Omental fat pad (tissue), 4 donors: Measurements from ENCODE around the gene MMP15. TPM values are rescaled to one million over a fixed set of nuclear protein-coding genes. Genes with fewer than 3 reads are reported as not detected.
A peak's percentile ranks its signal among the peaks of the same experiment; 100 is the strongest.
"Not testable (repeated sequence)": the region's sequence is repeated elsewhere in the genome, so short reads cannot be mapped to it uniquely, and the experiment has no call there.

Source experiments
- ATAC-seq: fragments of 150-250 bp; one replicate; pipeline ENCODE4 v1.9.1; 2016; ENCODE audit warnings: mild to moderate bottlenecking, moderate library complexity; ENCODE audit not compliant: low FRiP score
- DNase-seq: peaks from one replicate; pipeline ENCODE4 v3.0.0-alpha.2; 2019; ENCODE audit warnings: low spot score
- total RNA-seq, 4 donors: library from RNA; depleted of rRNA; stranded (reverse); fragments of >200 nt; gene quantifications; one replicate each; pipeline ENCODE4 v1.1.0, GENCODE V29; 2016
- TF ChIP-seq, protein P1 (sequence below), 3 donors: fragments of 450-650 bp; IDR thresholded peaks; one replicate each; pipeline ENCODE4 v1.5.1; 2016 to 2017; ENCODE audit warnings: antibody characterized with exemption in 3 of 3, mild to moderate bottlenecking in 3 of 3, moderate library complexity in 2 of 3

Gene MMP15
- total RNA-seq, result 10 to 100 TPM in 3 of 4 donors, 1 to 10 TPM in 1; 5.5 to 15.2 (median 14.4) TPM

DNA sequence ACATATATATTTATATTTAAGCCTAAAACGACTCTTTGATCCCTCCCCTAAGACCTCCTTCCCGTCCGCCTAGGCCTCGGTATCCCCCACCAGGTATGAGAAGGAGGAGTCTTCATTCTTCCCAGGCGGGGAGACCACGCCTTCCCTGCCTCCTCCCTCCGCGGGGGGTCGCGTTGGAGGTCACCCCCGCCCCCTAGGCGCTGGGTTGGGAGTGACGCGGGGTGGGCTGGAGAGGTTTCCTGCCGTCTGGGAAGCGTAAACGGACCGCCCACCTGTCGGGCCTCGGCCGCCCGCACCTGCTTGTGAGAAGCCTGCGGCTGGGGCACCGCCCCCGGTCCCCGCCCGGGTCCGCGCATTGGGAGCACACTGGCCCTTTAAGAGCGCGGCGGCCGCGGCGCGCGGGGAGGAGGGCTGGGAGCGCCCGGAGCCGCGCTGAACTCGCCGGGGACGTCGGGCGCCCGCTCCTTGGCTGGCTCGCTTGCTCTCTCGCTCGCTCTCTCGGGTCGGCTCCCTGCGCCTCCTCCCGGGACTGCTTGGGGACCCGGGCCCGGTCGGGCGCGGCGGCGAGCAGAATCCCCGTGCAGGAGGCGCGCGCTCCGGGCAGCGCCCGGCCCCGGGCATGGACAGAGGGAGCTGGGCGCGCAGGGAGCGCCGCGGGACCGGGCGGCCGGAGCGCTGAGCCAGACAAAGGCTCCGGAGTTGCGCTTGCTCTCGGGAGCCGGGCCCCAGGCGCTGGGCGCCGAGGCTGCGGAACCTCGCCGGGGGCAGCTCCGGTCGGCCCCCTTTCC is at the start of gene MMP15:
MMP15 (plus strand) TSS at position 404 of the 788 bp plus-strand sequence. CDS start 597 bp downstream, outside the sequence.
- no peak for DNase-seq
- TF ChIP-seq, protein P1, sequence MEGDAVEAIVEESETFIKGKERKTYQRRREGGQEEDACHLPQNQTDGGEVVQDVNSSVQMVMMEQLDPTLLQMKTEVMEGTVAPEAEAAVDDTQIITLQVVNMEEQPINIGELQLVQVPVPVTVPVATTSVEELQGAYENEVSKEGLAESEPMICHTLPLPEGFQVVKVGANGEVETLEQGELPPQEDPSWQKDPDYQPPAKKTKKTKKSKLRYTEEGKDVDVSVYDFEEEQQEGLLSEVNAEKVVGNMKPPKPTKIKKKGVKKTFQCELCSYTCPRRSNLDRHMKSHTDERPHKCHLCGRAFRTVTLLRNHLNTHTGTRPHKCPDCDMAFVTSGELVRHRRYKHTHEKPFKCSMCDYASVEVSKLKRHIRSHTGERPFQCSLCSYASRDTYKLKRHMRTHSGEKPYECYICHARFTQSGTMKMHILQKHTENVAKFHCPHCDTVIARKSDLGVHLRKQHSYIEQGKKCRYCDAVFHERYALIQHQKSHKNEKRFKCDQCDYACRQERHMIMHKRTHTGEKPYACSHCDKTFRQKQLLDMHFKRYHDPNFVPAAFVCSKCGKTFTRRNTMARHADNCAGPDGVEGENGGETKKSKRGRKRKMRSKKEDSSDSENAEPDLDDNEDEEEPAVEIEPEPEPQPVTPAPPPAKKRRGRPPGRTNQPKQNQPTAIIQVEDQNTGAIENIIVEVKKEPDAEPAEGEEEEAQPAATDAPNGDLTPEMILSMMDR (IDR thresholded peaks at IDR 0.05), result no peak
- peak; percentile 62 for ATAC-seq

DNA sequence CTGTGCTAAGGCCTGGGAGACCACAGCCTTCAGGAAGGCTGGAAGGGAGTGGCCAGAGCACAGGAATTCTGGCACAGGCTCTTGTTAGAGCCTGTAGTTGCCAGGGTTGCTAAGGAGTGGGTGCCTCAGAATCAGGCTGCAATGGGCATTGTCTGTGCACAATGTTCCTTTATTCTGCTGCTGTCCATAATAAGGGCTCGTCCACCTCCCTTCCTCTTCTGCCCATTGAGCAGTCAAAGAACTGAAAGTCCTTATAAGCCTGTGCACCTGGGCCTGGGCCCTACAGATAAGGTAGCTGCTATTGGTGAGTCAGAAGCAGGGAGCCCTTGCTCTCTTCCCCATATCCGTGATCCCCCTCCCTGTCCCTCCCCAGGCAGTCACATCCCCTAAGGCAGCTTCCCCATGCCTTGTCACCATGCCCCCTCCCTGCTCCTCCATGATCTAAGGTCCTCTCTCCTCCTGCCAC is 49.2 kb upstream of the MMP15 start:
- ATAC-seq (peak; percentile 58), DNase-seq (no peak)

DNA sequence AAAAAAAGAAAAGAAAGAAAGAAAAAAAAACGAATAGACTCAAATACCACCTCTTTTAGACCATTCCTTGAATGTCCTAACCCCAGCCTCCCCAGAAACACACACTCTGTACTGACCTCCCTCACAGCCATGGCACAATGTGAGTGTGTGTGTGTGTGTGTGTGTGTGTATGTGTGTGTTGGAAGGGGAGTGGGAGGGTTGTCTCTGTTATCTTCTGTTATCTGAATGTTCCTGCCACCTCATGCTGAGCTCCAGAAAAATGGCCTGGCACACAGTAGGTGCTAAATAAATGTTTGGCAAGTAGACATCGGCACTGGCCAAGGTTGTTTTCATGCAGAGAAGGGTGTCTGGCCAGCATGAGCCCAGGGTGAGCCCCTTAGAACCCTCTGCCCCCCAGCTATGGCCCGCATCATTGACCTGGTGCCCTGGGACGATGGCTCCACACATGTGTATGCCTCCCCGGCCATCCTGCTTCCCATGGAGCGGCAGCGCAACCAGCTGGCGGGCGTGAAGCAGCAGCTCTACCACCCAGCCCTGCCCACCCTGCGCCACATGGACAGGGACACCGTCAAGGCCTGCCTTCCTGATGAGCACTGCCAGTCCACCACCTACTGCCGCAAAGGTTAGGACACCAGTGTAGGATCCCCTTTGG is 48.0 kb upstream of the MMP15 start:
- TF ChIP-seq, protein P1 (IDR thresholded peaks at IDR 0.05), result no peak
- no peak for ATAC-seq
- DNase-seq, result no peak

More for the DNA sequence above, 49.2 kb upstream of the MMP15 start:
- TF ChIP-seq, protein P1 (IDR thresholded peaks at IDR 0.05), result no peak

DNA sequence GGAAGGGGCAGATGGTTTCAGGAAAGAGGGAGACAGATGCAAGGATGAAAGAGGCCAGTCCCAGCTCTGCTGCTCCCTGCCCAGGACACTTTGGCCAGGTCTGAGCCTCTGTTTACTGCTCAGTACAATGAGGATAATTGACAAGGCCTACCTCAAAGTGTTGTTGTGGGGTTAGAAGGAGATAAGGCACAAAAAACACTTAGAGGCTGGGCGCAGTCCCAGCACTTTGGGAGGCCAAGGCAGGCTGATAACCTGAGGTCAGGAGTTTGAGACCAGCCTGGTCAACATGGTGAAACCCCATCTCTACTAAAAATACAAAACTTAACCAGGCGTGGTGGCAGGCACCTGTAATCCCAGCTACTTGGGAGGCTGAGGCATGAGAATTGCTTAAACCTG is 47.5 kb upstream of the MMP15 start:
- not testable (repeated sequence) for DNase-seq, ATAC-seq

DNA sequence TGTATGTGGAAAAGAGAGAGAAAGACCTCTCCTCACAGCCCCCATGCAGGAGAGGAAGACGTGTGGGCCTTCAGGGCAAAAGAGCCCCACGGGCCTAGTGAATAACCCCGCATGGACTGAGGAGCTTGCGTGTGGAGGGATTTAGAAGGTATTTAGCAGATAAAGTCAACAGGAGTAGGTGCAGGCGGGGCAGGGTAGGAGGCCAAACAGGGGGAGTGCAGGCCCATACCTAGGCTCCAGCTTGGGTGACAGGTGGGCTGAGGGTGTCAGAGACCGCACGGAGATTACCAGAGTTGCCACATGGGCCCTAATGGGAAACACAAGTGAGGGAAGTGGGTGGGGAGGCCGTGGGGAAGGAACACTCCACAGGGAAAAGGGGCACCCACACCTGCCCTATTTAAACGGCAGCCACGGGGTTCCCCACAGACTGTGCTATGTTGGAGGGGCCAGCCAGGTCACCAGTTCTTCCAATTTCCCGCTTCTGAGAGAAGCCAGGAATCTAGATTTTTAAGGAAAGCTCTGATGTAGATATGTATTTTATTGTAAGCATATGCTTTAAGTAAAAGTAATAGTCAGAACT is 46.5 kb upstream of the MMP15 start:
- DNase-seq, result no peak
- no peak for ATAC-seq
- TF ChIP-seq, protein P1 (IDR thresholded peaks at IDR 0.05), result no peak

DNA sequence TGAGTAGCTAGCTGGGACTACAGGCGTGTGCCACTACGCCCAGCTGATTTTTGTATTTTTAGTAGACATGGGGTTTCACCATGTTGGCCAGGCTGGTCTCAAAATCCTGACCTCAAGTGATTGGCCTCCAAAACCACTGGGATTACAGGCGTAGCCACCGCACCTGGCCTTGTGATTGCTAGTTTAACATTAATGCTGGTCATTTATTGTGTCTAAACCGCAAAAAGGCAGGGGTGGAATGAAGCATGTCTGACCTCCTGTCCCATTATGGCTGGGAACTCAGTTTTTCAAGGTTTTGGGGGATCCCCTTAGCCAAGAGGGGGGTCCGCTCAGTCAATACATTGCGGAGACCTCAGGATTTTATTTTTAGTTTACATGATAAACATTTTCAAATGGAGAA is 43.9 kb upstream of the MMP15 start:
- ATAC-seq (no peak), DNase-seq (no peak)
- TF ChIP-seq, protein P1 (IDR thresholded peaks at IDR 0.05), result no peak

DNA sequence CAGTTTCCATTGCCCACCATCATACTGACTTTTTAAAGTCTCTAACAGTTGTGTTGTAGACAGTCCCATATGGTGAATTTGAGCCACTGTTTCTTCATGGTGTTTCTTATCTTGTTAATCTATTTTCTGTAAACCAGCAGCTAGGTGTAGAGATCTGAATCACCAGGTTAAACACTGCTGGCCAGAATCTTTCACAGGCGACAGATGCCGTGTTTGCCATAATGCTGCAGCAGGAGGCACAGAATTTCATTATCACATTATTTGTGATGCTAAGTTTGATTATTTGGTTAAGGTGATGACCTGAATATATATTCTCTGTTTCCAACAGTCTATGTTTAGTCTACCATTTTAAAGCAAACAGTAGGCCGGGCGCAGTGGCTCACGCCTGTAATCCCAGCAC is 43.2 kb upstream of the MMP15 start:
- ATAC-seq (no peak), DNase-seq (no peak)
- TF ChIP-seq, protein P1 (IDR thresholded peaks at IDR 0.05), result no peak
